Measurements from ENCODE around the gene TAB2. TPM values are rescaled to one million over a fixed set of nuclear protein-coding genes. Genes with fewer than 3 reads are reported as not detected.

The TAB2 gene
- total RNA-seq, 1 donor from 2014 or later, result 50.6 TPM

DNA sequence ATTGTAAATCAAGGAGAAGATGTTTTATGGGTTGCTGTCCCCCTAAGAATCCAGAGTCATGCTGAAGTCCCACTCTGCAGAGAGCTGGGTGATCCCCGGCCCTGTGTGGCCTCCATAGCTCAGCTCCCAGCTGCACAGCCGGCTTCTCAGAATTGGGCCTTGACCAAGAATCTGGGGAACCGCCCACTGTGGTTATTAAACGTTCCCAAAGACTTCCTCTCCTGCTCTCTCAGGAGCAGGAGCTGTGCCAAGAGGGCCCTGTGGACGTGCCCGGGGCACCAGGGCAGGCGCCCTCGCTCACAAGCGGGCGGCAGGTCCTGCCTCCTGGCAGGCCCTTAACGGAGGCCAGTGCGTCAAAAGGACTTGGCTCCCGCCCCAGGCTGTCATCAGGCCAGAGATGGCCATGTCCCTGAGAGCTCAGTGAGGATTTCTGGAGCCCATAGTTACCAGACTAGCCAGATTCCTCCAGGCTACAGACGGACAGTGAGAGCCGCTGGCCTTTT, 136.9 kb downstream of the TAB2 start:
- H3K4me1 Mint-ChIP-seq (ENCODE audit: unreplicated experiment), result peaks cover 18% of the 10 kb centered on the region
- H3K27me3 Mint-ChIP-seq (ENCODE audit: unreplicated experiment), result no peaks in the 10 kb centered on the region
- H3K9me3 Mint-ChIP-seq (ENCODE audit: unreplicated experiment), result no peaks in the 10 kb centered on the region
- H3K36me3 Mint-ChIP-seq (ENCODE audit: unreplicated experiment), result no peaks in the 10 kb centered on the region
- TF ChIP-seq, protein P1, sequence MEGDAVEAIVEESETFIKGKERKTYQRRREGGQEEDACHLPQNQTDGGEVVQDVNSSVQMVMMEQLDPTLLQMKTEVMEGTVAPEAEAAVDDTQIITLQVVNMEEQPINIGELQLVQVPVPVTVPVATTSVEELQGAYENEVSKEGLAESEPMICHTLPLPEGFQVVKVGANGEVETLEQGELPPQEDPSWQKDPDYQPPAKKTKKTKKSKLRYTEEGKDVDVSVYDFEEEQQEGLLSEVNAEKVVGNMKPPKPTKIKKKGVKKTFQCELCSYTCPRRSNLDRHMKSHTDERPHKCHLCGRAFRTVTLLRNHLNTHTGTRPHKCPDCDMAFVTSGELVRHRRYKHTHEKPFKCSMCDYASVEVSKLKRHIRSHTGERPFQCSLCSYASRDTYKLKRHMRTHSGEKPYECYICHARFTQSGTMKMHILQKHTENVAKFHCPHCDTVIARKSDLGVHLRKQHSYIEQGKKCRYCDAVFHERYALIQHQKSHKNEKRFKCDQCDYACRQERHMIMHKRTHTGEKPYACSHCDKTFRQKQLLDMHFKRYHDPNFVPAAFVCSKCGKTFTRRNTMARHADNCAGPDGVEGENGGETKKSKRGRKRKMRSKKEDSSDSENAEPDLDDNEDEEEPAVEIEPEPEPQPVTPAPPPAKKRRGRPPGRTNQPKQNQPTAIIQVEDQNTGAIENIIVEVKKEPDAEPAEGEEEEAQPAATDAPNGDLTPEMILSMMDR (IDR thresholded peaks at IDR 0.05), result no peak
- DNase-seq (ENCODE audit: extremely low spot score, unreplicated experiment), result no peak
- no peak overlapping the region for H3K4me3 Mint-ChIP-seq (ENCODE audit: unreplicated experiment)
- peak overlapping the region; percentile 41 for H3K27ac Mint-ChIP-seq (ENCODE audit: unreplicated experiment)

DNA sequence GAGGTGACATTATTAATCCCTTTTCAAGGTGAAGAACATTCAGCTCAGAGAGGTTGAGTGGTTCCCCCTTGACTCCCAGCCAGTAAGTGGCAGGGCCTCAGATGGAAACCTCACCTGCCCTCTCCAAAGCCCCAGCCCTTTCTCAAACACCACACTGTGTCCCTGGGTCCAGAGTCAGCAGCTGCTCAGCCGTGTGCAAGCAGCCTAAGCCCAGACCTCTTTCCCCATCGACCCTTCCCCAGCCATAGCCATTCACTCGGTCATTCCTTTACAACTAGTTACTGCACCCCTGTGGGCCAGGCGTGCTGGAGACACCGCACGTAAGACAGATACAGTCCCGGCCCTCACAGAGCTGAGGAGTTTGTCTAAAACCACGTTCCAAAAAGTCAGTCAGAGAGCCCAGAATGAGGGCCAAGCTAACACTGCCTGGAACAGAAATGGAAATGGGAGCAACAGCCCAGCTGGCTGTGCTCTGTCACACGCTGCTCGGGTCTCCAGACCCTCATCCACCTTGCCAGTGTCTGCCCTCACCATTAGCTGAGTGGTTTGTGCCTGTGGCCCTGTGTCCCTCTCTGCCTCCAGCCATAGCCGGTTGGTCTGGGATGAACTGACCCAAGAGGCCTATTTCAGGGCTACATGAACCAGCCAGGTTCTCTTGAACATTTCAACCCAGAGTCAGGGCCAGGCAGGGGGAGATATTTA, 137.7 kb downstream of the TAB2 start:
- no peak for DNase-seq (ENCODE audit: extremely low spot score, unreplicated experiment)
- Mint-ChIP-seq H3K27ac (ENCODE audit: unreplicated experiment) (peak overlapping the region; percentile 19), H3K27me3 (ENCODE audit: unreplicated experiment) (no peaks in the 10 kb centered on the region), H3K9me3 (ENCODE audit: unreplicated experiment) (no peaks in the 10 kb centered on the region), H3K36me3 (ENCODE audit: unreplicated experiment) (no peaks in the 10 kb centered on the region), H3K4me1 (ENCODE audit: unreplicated experiment) (peaks cover 18% of the 10 kb centered on the region), H3K4me3 (ENCODE audit: unreplicated experiment) (no peak overlapping the region)
- TF ChIP-seq, protein P1 (IDR thresholded peaks at IDR 0.05), result no peak

DNA sequence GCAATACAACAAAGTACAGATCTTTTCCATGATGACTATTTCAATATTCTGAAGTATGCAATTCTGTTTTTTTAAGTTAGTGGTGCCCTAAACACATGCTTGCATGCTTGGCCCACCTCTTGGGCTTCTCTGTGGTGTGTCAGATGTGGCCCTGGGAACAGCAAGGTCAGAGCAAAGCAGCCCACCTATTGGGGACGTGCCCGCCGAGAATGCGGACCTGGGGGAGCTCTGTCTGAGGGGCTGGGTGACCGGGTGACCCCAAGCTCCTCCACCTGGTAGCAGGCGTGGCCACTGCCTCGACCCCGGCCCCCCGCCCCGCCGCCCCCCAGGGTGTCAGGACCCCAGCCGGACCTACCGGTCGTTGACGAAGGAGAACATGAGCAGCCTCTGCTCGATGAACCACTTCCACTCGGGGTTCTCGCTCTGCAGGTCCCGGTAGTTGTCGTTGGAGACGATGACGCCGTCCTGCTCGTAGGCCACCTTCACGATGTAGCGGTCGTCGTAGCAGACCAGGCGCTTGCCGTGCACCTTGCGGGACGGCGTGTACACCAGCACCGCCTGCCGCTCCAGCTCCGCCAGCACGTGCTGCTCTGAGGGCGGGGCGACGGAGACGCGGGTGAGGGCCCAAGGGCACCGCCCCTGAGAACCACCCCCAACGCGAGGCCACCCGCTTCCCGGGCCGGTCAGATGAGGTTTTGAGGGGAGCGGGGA, 139.0 kb downstream of the TAB2 start:
- Mint-ChIP-seq H3K27ac (ENCODE audit: unreplicated experiment) (no peak overlapping the region), H3K9me3 (ENCODE audit: unreplicated experiment) (no peaks in the 10 kb centered on the region), H3K4me3 (ENCODE audit: unreplicated experiment) (no peak overlapping the region), H3K27me3 (ENCODE audit: unreplicated experiment) (no peaks in the 10 kb centered on the region), H3K4me1 (ENCODE audit: unreplicated experiment) (peaks cover 18% of the 10 kb centered on the region), H3K36me3 (ENCODE audit: unreplicated experiment) (no peaks in the 10 kb centered on the region)
- TF ChIP-seq, protein P1 (IDR thresholded peaks at IDR 0.05), result no peak
- DNase-seq (ENCODE audit: extremely low spot score, unreplicated experiment), result no peak

DNA sequence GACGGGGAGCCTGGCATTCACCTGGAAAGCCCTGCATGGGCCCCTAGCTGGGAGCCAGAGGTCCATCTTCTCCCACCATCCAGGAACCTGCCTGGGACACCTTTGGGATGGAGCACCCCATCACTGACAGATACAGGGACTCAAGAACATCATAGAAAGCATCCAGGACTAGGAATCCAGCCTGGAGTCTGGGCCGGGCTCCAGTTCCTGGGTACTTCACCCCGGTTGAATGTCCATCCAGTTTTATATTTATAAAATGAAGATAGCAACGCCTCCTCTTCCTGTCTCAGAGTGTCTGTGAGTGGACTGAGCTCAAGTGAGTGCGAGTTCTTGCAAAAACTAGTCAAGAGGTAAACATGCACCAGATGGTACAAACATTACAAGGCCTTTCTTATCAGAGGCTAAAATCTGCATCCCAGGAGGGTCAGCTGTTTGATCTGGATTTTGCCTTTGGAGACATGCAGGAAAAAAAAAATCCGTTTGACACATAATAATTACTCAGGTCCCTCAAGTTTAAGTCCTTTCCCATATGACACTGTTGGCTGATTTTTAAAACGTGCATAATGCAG, 139.9 kb downstream of the TAB2 start:
- no peaks in the 10 kb centered on the region for H3K9me3 Mint-ChIP-seq (ENCODE audit: unreplicated experiment)
- TF ChIP-seq, protein P1 (IDR thresholded peaks at IDR 0.05), result no peak
- no peaks in the 10 kb centered on the region for H3K36me3 Mint-ChIP-seq (ENCODE audit: unreplicated experiment)
- no peaks in the 10 kb centered on the region for H3K27me3 Mint-ChIP-seq (ENCODE audit: unreplicated experiment)
- peaks cover 18% of the 10 kb centered on the region for H3K4me1 Mint-ChIP-seq (ENCODE audit: unreplicated experiment)
- H3K27ac Mint-ChIP-seq (ENCODE audit: unreplicated experiment), result no peak overlapping the region
- DNase-seq (ENCODE audit: extremely low spot score, unreplicated experiment), result no peak
- no peak overlapping the region for H3K4me3 Mint-ChIP-seq (ENCODE audit: unreplicated experiment)

DNA sequence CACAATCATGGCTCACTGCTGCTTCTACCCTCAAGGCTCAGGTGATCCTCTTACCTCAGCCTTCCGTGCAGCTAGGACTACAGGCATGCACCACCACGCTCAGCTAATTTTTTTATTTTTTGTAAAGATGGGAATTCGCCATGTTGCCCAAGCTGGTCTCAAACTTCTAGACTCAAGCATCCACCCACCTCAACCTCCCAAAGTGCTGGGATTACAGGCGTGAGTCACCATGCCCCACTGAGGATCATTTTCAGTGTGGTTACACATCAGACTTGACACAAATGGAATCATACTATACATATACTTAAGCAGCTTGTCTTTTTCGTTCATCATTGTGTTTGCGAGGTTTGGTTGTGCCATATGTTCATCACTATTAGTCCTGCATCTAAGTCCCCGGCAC, 140.7 kb downstream of the TAB2 start:
- no peak overlapping the region for H3K27ac Mint-ChIP-seq (ENCODE audit: unreplicated experiment)
- DNase-seq (ENCODE audit: extremely low spot score, unreplicated experiment), result no peak

More for the DNA sequence above, 140.7 kb downstream of the TAB2 start:
- H3K36me3 Mint-ChIP-seq (ENCODE audit: unreplicated experiment), result no peaks in the 10 kb centered on the region
- H3K27me3 Mint-ChIP-seq (ENCODE audit: unreplicated experiment), result no peaks in the 10 kb centered on the region
- H3K9me3 Mint-ChIP-seq (ENCODE audit: unreplicated experiment), result no peaks in the 10 kb centered on the region
- no peak overlapping the region for H3K4me3 Mint-ChIP-seq (ENCODE audit: unreplicated experiment)
- H3K4me1 Mint-ChIP-seq (ENCODE audit: unreplicated experiment), result peaks cover 18% of the 10 kb centered on the region
- TF ChIP-seq, protein P1 (IDR thresholded peaks at IDR 0.05), result no peak

All from osteocyte (in vitro differentiated cells).